Measurements from ENCODE around the gene OSBPL2. TPM values are rescaled to one million over a fixed set of nuclear protein-coding genes. Genes with fewer than 3 reads are reported as not detected.

Gene OSBPL2
- total RNA-seq, 1 experiment from 2014 or later, result 36.9 TPM

DNA sequence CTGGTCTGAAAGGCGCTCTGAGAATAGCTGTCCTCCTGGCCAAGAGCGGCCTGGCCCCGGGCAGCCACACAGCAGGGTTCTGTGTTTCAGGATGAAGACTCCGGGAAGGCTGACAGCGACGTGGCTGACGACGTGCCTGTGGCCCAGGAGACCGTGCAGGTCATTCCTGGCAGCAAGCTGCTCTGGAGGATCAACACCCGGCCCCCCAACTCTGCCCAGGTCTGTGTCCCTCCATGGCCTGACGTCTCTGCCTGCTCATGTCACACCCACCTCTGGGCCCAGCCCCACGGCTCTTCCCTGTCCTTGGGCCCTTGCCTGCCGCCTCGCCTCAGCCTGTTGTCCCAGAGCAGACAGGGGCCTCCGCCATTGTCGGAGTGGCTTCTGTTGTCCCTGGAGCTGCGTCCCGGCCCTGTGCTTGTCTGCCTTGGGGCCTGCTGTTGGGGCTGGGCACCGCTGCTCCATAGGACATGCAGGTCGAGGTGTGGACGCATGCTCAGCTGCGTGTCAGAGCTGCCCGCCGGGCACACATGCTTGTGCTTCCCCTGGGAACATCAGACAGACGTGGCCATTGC, 48.3 kb downstream of the OSBPL2 start:
- Histone ChIP-seq H3K36me3 (ENCODE audit: control insufficient read depth in 1 of 2, insufficient read depth in 2 of 2, low read length in 2 of 2) (peaks cover 0 to 4% of the 10 kb centered on the region in 2 experiments; a peak in 2 of 4 replicates), H2AFZ (ENCODE audit: low read depth, low read length, poor library complexity, severe bottlenecking) (no peak overlapping the region), H3K9me3 (ENCODE audit: control insufficient read depth in 1 of 2, insufficient read depth in 1 of 2, low read depth in 1 of 2, low read length in 2 of 2) (no peaks in the 10 kb centered on the region), H3K4me3 (replicated peaks in 1 of 2; ENCODE audit: low read depth in 1 of 2, low read length in 2 of 2) (no peak overlapping the region), H4K20me1 (ENCODE audit: insufficient read depth) (no peaks in the 10 kb centered on the region), H3K79me2 (ENCODE audit: insufficient read depth, low read length) (no peaks in the 10 kb centered on the region), H3K9ac (ENCODE audit: low read length) (no peak overlapping the region), H3K27ac (ENCODE audit: low read depth, low read length) (no peak overlapping the region), H3K4me1 (ENCODE audit: control insufficient read depth in 1 of 2, insufficient read depth in 2 of 2, low read length in 2 of 2) (no peaks in the 10 kb centered on the region), H3K4me2 (ENCODE audit: low read length) (no peak overlapping the region), H3K9me2 (ENCODE audit: insufficient read depth) (no peaks in the 10 kb centered on the region), H3K27me3 (ENCODE audit: insufficient read depth, low read length) (no peaks in the 10 kb centered on the region)
- CTCF ChIA-PET, result no interaction called here
- POLR2A ChIA-PET, result no interaction called here
- no TSS peak for BruUV-seq (replicated peaks)
- no peak for DNase-seq (ENCODE audit: low read depth, low spot score)
- no peak for ATAC-seq
- TF ChIP-seq CEBPB (IDR thresholded peaks at IDR 0.05; ENCODE audit: low read depth), result no peak
- TF ChIP-seq, protein P1, sequence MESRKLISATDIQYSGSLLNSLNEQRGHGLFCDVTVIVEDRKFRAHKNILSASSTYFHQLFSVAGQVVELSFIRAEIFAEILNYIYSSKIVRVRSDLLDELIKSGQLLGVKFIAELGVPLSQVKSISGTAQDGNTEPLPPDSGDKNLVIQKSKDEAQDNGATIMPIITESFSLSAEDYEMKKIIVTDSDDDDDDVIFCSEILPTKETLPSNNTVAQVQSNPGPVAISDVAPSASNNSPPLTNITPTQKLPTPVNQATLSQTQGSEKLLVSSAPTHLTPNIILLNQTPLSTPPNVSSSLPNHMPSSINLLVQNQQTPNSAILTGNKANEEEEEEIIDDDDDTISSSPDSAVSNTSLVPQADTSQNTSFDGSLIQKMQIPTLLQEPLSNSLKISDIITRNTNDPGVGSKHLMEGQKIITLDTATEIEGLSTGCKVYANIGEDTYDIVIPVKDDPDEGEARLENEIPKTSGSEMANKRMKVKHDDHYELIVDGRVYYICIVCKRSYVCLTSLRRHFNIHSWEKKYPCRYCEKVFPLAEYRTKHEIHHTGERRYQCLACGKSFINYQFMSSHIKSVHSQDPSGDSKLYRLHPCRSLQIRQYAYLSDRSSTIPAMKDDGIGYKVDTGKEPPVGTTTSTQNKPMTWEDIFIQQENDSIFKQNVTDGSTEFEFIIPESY (IDR thresholded peaks at IDR 0.05; ENCODE audit: extremely low read depth, insufficient replicate concordance, low read length), result no peak
- no peak for TF ChIP-seq YY1 (IDR thresholded peaks at IDR 0.05; ENCODE audit: extremely low read depth, insufficient replicate concordance, low read depth, low read length)
- TF ChIP-seq EGR1 (IDR thresholded peaks at IDR 0.05; ENCODE audit: low read depth), result no peak
- TF ChIP-seq SRF (IDR thresholded peaks at IDR 0.05; ENCODE audit: low read depth), result no peak
- no peak for TF ChIP-seq TCF7L2 (IDR thresholded peaks at IDR 0.05; ENCODE audit: borderline replicate concordance, extremely low read depth, insufficient read depth, insufficient read length)
- TF ChIP-seq, protein P2, sequence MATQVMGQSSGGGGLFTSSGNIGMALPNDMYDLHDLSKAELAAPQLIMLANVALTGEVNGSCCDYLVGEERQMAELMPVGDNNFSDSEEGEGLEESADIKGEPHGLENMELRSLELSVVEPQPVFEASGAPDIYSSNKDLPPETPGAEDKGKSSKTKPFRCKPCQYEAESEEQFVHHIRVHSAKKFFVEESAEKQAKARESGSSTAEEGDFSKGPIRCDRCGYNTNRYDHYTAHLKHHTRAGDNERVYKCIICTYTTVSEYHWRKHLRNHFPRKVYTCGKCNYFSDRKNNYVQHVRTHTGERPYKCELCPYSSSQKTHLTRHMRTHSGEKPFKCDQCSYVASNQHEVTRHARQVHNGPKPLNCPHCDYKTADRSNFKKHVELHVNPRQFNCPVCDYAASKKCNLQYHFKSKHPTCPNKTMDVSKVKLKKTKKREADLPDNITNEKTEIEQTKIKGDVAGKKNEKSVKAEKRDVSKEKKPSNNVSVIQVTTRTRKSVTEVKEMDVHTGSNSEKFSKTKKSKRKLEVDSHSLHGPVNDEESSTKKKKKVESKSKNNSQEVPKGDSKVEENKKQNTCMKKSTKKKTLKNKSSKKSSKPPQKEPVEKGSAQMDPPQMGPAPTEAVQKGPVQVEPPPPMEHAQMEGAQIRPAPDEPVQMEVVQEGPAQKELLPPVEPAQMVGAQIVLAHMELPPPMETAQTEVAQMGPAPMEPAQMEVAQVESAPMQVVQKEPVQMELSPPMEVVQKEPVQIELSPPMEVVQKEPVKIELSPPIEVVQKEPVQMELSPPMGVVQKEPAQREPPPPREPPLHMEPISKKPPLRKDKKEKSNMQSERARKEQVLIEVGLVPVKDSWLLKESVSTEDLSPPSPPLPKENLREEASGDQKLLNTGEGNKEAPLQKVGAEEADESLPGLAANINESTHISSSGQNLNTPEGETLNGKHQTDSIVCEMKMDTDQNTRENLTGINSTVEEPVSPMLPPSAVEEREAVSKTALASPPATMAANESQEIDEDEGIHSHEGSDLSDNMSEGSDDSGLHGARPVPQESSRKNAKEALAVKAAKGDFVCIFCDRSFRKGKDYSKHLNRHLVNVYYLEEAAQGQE (IDR thresholded peaks at IDR 0.05; ENCODE audit: low read depth), result no peak
- no peak for TF ChIP-seq RAD21 (IDR thresholded peaks at IDR 0.05; ENCODE audit: low read depth)
- TF ChIP-seq, protein P3, sequence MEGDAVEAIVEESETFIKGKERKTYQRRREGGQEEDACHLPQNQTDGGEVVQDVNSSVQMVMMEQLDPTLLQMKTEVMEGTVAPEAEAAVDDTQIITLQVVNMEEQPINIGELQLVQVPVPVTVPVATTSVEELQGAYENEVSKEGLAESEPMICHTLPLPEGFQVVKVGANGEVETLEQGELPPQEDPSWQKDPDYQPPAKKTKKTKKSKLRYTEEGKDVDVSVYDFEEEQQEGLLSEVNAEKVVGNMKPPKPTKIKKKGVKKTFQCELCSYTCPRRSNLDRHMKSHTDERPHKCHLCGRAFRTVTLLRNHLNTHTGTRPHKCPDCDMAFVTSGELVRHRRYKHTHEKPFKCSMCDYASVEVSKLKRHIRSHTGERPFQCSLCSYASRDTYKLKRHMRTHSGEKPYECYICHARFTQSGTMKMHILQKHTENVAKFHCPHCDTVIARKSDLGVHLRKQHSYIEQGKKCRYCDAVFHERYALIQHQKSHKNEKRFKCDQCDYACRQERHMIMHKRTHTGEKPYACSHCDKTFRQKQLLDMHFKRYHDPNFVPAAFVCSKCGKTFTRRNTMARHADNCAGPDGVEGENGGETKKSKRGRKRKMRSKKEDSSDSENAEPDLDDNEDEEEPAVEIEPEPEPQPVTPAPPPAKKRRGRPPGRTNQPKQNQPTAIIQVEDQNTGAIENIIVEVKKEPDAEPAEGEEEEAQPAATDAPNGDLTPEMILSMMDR (IDR thresholded peaks at IDR 0.05 in 2 of 3, conservative IDR thresholded peaks at IDR 0.05 in 1 of 3; ENCODE audit: borderline replicate concordance in 1 of 3, insufficient read depth in 1 of 3, low read depth in 2 of 3, low read length in 2 of 3), result no peak
- no peak for TF ChIP-seq EZH2 (IDR thresholded peaks at IDR 0.05)
- TF ChIP-seq ELF1 (IDR thresholded peaks at IDR 0.05; ENCODE audit: borderline replicate concordance, low read depth), result no peak
- no peak for TF ChIP-seq POLR2AphosphoS5 (IDR thresholded peaks at IDR 0.05; ENCODE audit: low read depth, low read length)
- TF ChIP-seq, protein P4, sequence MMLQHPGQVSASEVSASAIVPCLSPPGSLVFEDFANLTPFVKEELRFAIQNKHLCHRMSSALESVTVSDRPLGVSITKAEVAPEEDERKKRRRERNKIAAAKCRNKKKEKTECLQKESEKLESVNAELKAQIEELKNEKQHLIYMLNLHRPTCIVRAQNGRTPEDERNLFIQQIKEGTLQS (IDR thresholded peaks at IDR 0.05), result no peak
- TF ChIP-seq, protein P5, sequence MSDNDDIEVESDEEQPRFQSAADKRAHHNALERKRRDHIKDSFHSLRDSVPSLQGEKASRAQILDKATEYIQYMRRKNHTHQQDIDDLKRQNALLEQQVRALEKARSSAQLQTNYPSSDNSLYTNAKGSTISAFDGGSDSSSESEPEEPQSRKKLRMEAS (IDR thresholded peaks at IDR 0.05), result no peak
- TF ChIP-seq JUND (IDR thresholded peaks at IDR 0.05), result no peak
- no peak for TF ChIP-seq SIN3A (IDR thresholded peaks at IDR 0.05; ENCODE audit: low read depth)
- no peak for TF ChIP-seq EZH2phosphoT487 (IDR thresholded peaks at IDR 0.05; ENCODE audit: borderline replicate concordance)
- RAD21 ChIA-PET (ENCODE audit: low non-redundant PET in 1 of 2, low total read pairs in 2 of 2, uncharacterized antibody in 2 of 2, unreplicated experiment in 2 of 2), result no interaction called here
- intact Hi-C loops (cut with micrococcal nuclease), result no loop called here

All from HCT116 (cell line).